ENCODE measurements around the gene TMF1.

DNA sequence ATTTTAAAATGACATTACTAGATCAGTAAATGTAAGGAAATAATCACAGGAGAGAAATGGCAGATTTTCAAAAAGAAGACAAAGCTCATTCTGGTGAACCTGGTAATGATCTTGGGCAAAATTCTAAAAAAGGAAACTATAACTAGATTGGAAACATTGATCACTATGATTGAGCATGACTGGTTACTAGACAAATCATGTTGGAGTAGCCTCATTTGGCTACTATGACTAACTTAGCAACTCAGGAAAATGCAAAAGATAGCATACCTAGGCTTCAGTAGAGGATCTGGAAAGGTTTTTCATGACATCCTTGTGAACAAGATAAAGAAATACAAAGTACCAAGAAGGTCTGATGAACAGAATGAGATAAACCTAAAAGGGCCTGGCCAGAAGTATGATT lies 7.6 kb upstream of the TMF1 start:
- TF ChIP-seq POLR2A (IDR thresholded peaks at IDR 0.05; ENCODE audit: low read depth, low read length), result no peak
- no peak for TF ChIP-seq POLR2AphosphoS5 (IDR thresholded peaks at IDR 0.05; ENCODE audit: low read depth, low read length)
- TF ChIP-seq TAF1 (IDR thresholded peaks at IDR 0.05; ENCODE audit: low read depth, low read length), result no peak
- TF ChIP-seq POU2F2 (IDR thresholded peaks at IDR 0.05; ENCODE audit: low read depth, low read length), result no peak
- no peak for TF ChIP-seq SPI1 (IDR thresholded peaks at IDR 0.05; ENCODE audit: low read depth, low read length)
- TF ChIP-seq PAX5 (IDR thresholded peaks at IDR 0.05; ENCODE audit: insufficient read depth, low read length, severe bottlenecking), result no peak
